ENCODE measurements around the gene GOLGA6L7.
"Not testable (repeated sequence)": the region's sequence is repeated elsewhere in the genome, so short reads cannot be mapped to it uniquely, and the experiment has no call there.

Gene GOLGA6L7

DNA sequence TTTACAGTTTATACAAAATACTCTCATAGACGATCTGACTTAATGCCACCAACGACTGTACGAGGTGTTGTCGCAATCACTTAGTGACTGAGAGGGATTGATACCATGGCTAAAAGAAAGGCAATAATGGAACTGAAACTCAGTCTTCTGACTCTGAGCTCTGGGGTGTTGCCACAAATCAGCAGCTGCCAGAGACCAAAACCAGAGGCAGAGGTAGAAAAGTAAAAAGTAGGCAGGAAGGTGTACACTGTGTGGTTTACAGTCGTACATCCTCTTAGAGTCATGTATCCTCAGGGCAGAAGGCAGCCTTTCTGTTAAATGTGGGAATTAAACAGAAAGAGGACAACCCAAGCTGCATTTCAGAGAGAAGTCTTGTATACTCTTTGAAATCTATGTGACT lies 1.2 kb downstream of the GOLGA6L7 start:
- DNase-seq (ENCODE audit: low spot score), result not testable (repeated sequence)

DNA sequence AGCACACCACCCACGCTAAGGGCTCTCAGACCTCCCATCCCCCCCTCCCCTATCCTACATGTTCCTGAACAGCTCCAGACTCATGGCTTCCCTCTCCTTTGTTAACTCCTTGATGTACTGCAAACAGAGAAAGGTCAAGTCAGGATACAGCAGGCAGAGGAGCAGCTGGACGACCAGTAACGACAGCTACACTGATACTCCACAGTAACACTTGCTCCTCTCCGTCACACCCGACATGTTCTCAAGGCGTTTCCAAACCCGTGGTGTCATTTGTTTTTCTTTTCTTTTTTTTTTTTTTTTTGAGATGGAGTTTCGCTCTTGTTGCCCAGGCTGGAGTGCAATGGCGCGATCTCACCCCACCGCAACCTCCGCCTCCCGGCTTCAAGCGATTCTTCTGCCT lies 4.3 kb downstream of the GOLGA6L7 start:
- not testable (repeated sequence) for FAIRE-seq; DNase-seq (ENCODE audit: low spot score)

More for the DNA sequence above, 1.2 kb downstream of the GOLGA6L7 start:
- FAIRE-seq, result not testable (repeated sequence)

GRCh38 chr15:28843520-28843919 lies 4.9 kb downstream of the GOLGA6L7 start:
- DNase-seq (ENCODE audit: low spot score); FAIRE-seq: not testable (repeated sequence)

- not testable (repeated sequence) for FAIRE-seq; DNase-seq (ENCODE audit: low spot score)
Measured at GRCh38 chr15:28842210-28842609, 6.2 kb downstream of the GOLGA6L7 start.

GRCh38 chr15:28840285-28840684 lies 8.2 kb downstream of the GOLGA6L7 start:
- not testable (repeated sequence) for FAIRE-seq; DNase-seq (ENCODE audit: low spot score)

- DNase-seq (ENCODE audit: low spot score); FAIRE-seq: not testable (repeated sequence)
Measured at GRCh38 chr15:28834957-28835585, 13.4 kb downstream of the GOLGA6L7 start.

GRCh38 chr15:28831897-28832587 lies 16.4 kb downstream of the GOLGA6L7 start:
- not testable (repeated sequence) for FAIRE-seq; DNase-seq (ENCODE audit: low spot score)

GRCh38 chr15:28821420-28821819 lies 27.0 kb downstream of the GOLGA6L7 start:
- not testable (repeated sequence) for DNase-seq (ENCODE audit: low spot score); FAIRE-seq

DNA sequence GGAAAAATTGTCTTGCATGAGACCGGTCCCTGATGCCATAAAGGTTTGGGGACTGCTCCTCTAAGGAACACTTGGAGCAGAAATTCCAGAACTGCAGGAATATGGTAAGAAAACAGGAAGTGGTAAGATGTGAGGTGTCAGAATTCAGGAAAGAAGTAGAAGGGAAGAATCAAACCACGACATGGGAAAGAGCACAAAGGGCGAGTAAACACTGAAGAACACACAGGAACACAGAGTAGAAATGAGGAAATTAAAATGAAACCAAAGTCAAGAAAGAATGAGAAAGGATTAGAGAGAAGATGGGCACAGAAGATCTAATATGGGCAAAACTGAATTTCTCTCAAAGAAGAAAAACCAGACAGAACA lies 28.5 kb downstream of the GOLGA6L7 start:
- not testable (repeated sequence) for FAIRE-seq; DNase-seq (ENCODE audit: low spot score)

- not testable (repeated sequence) for FAIRE-seq; DNase-seq (ENCODE audit: low spot score)
Measured at GRCh38 chr15:28819019-28819929, 29.2 kb downstream of the GOLGA6L7 start.

- FAIRE-seq; DNase-seq (ENCODE audit: low spot score): not testable (repeated sequence)
Measured at GRCh38 chr15:28818168-28818567, 30.3 kb downstream of the GOLGA6L7 start.

DNA sequence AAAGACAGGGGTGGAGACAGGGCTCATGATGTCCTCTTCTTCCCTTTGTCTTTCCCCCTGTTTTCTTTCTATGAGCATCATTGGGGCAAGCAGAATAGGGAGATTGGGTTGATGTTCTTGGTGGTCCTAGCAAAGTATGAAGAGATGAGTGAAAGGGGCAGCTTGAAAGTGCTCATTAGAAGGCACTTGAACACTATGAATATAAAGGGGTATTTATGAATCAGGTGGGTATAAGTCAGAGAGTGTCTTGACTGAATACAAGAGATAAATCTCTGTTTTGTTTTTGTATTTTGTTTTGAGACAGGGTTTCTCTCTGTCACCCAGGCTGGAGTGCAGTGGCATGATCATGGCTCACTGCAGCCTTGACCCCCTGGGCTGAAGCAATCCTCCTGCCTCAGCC lies 34.4 kb downstream of the GOLGA6L7 start:
- not testable (repeated sequence) for DNase-seq (ENCODE audit: low spot score); FAIRE-seq

GRCh38 chr15:28813392-28813791 lies 35.1 kb downstream of the GOLGA6L7 start:
- not testable (repeated sequence) for FAIRE-seq; DNase-seq (ENCODE audit: low spot score)

DNA sequence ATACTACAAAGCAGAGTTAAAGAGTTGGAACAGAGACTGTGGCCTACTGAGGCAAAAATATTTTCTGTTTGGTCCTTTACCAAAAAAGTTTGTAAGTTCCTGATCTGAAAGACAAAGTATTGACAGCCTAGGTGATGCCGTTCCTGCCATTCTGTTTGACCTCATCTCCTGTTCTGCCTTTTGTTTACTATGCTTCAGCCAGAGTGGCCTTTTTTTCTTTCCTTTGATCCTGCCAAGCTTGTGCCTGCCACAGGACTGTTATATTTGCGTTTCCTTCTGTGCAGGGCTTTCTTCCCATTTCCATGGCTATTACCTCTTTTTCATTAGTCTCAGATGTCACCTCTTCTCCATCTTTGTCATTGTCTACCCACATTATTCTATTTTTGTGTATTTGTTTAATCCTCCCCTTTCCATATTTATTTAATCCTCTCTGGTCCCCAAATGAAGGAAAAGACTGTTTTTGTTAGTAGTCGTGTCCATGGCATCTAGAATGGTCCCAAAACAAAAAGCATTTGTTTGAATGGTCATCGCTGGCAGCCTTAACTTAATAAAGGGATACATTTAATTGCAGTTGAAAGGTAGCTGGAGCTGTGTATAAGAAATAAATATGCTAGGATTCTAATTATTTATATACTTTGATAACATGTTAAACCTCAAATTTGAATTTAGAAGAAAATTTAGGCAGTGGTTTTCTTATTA lies 36.4 kb downstream of the GOLGA6L7 start:
- not testable (repeated sequence) for DNase-seq (ENCODE audit: low spot score); FAIRE-seq

GRCh38 chr15:28810444-28810843 lies 38.0 kb downstream of the GOLGA6L7 start:
- not testable (repeated sequence) for FAIRE-seq; DNase-seq (ENCODE audit: low spot score)

DNA sequence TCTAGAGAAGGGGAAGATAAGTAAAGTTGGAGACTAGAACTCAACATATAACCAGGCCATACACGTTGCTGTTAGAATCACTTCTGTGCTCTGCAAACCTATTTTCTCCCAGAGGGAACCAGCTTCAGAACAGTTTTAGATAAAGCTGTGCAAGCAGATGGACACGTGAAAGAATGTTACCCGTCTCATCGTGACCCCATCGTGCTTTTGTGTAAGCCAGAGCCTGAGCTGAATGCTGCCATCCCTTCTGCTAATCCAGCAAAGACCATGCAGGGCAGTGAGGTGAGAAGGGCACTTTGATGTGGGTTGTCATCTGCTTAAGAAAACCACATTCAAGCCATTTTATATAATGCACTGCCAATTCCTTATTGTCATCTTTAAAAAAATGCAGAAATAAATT lies 40.3 kb downstream of the GOLGA6L7 start:
- DNase-seq (ENCODE audit: low spot score), result not testable (repeated sequence)
- peak; percentile 40 for FAIRE-seq

DNA sequence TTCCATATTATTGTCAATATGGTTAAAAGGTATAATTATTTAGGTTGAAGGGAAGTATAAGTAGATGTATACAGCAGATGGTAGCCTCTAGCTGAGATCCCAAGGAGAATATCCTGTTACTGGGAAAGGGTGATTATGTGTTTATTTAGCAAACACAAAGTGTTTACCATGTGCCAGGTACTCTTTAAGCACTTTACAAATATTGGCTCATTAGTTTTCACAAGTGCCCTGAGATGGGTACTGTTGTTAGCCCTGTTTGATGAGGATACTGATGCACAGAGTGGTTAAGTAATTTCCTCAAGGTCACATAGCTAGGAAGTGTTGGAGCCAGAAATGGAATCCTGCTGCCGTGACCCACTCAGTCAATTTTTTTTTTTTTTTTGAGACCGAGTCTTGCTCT lies 48.1 kb downstream of the GOLGA6L7 start:
- not testable (repeated sequence) for FAIRE-seq; DNase-seq (ENCODE audit: low spot score)

- FAIRE-seq; DNase-seq (ENCODE audit: low spot score): not testable (repeated sequence)
Measured at GRCh38 chr15:28798234-28798633, 50.2 kb downstream of the GOLGA6L7 start.

DNA sequence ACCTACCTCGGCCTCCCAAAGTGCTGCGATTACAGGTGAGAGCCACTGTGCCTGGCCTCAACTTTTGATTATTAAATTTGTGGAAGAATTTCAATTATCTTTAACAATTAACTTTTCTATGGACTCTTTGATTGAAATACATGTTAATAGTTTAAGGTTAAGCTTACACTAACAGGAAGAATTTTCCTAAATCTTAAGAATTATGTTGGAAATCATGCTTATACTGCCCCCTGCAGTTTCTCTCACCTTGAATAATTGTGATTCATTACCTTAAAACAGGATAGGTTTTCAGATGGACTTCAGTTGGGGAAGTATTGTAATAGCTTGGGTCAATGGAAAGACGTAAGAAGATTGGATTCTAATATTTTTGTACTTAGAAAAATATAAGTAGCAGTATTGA lies 54.2 kb downstream of the GOLGA6L7 start:
- DNase-seq (ENCODE audit: low spot score); FAIRE-seq: not testable (repeated sequence)

Data from urothelium cell line (cell line).